ENCODE measurements around the gene MARK4. TPM values are rescaled to one million over a fixed set of nuclear protein-coding genes. Genes with fewer than 3 reads are reported as not detected.

Gene MARK4
- total RNA-seq, 4 donors from 2014 or later = 11.0 to 40.8 (median 13.2) TPM

DNA sequence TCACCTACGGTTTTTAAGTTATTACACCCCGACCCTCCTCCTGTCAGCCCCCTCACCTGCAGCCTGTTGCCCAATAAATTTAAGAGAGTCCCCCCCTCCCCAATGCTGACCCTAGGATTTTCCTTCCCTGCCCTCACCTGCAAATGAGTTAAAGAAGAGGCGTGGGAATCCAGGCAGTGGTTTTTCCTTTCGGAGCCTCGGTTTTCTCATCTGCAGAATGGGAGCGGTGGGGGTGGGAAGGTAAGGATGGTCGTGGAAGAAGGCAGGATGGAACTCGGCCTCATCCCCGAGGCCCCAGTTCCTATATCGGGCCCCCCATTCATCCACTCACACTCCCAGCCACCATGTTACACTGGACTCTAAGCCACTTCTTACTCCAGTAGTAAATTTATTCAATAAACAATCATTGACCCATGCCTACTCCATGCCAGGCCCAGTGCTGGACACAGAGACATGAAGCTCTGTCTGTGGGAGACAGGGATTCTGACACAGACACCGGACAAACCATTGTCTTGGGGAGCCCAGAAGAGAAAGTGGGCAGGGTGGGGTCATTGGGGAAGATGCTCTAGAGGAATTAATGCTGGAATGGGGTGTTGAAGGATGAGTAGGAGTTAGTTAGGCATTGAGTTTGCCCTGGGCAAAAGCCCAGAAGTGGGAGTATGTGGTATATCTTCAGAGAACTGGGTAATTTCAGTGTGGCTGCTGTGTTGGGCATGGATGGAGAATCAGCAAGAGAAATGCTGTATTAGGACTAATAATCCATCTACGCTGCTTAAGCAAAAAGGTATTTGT, 52.4 kb downstream of the MARK4 start:
- H3K36me3 ChIP-seq = no peaks in the 10 kb centered on the region
- intact Hi-C loops (cut with DNase I; ENCODE audit: low total_unique reads) = no loop called here
- no peaks in the 10 kb centered on the region for H3K9me3 ChIP-seq
- no peaks in the 10 kb centered on the region for H3K27me3 ChIP-seq
- DNase-seq = no peak
- no peaks in the 10 kb centered on the region for H3K4me1 ChIP-seq
- no peak overlapping the region for H3K27ac ChIP-seq
- in situ Hi-C loops (cut with MboI; ENCODE audit: low pct_ligation_motif_present in 1 of 4, low pct_unique_long_range_greater_than_20kb in 1 of 4, low sequenced_read_pairs in 3 of 4) = no loop called here
- no peak overlapping the region for H3K4me3 ChIP-seq
- no peak for TF ChIP-seq POLR2AphosphoS5 (IDR thresholded peaks at IDR 0.05)
- TF ChIP-seq POLR2A (IDR thresholded peaks at IDR 0.05) = no peak
- TF ChIP-seq EP300 (IDR thresholded peaks at IDR 0.05; ENCODE audit: low read depth) = no peak
- TF ChIP-seq, protein P1, sequence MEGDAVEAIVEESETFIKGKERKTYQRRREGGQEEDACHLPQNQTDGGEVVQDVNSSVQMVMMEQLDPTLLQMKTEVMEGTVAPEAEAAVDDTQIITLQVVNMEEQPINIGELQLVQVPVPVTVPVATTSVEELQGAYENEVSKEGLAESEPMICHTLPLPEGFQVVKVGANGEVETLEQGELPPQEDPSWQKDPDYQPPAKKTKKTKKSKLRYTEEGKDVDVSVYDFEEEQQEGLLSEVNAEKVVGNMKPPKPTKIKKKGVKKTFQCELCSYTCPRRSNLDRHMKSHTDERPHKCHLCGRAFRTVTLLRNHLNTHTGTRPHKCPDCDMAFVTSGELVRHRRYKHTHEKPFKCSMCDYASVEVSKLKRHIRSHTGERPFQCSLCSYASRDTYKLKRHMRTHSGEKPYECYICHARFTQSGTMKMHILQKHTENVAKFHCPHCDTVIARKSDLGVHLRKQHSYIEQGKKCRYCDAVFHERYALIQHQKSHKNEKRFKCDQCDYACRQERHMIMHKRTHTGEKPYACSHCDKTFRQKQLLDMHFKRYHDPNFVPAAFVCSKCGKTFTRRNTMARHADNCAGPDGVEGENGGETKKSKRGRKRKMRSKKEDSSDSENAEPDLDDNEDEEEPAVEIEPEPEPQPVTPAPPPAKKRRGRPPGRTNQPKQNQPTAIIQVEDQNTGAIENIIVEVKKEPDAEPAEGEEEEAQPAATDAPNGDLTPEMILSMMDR (IDR thresholded peaks at IDR 0.05) = no peak
- 90 to 93% methylated on average over 4 to 12 of the region's 12 CpGs for WGBS, 2 donors (ENCODE audit: low coverage in 1 of 2)

DNA sequence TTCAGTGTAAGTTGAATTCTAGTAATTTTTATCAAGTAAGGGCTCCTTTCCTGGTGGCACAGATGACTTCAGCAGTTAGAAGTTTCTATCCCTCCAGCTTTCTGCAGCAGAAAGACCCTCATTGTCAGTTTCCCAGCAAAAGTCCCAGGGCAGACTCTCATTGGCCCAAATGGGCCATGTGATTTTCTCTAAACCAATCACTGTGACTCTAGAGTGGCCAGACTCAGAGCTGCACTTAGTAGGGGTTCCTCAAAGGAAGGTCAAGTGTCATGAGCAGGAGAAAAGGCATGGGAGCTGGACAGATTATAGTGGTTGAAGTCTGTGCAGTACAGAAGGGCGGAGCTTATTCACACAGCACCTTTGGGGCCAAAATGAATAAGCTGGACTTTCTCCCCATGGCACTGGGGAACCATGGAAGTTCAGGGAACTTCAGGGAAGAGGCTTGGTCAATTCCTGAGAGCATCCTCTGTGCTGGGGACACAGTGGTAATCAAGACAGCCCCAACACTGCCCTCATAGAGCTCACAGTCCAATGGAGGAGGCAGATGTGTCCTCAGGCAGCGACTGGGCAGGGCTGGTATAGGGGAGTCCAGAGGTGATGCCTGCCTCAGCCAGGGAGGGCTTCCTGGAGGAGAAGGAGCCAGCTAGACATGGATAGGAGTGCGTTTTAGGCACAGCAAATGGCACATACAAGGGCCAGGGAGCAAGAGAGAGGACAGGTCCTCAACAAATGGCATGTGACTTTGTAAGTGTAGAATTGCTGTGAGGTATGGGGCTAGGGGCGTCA, 53.3 kb downstream of the MARK4 start:
- WGBS, 2 donors (ENCODE audit: low coverage in 1 of 2) = 43 to 55% methylated on average over 1 to 4 of the region's 4 CpGs

DNA sequence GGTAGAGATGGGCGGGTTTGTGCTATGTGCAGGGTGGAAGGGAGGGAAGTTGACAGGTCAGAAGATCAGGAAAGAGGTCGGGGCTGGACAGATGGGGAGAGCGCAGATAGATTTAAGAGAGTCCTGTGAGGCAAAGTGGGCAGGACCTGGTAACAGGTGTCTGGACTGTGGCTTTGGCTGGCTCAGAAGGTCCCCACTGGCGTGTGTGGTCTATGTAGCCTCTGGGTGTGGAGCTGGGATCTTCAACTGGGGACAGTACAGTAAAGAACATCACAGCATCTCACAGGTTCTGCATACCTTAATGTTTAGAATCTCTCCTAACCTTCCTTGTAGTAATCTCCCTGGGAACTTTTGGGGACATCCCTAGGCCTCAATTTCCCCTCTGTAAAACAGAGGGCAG, 53.9 kb downstream of the MARK4 start:
- no peak for DNase-seq
- Histone ChIP-seq H3K36me3 (no peaks in the 10 kb centered on the region), H3K27me3 (no peaks in the 10 kb centered on the region), H3K9me3 (no peaks in the 10 kb centered on the region), H3K27ac (no peak overlapping the region), H3K4me3 (no peak overlapping the region), H3K4me1 (no peaks in the 10 kb centered on the region)
- TF ChIP-seq, protein P1 (IDR thresholded peaks at IDR 0.05) = no peak
- no peak for TF ChIP-seq POLR2AphosphoS5 (IDR thresholded peaks at IDR 0.05)
- TF ChIP-seq POLR2A (IDR thresholded peaks at IDR 0.05) = no peak
- TF ChIP-seq EP300 (IDR thresholded peaks at IDR 0.05; ENCODE audit: low read depth) = no peak
- in situ Hi-C loops (cut with MboI; ENCODE audit: low pct_ligation_motif_present in 1 of 4, low pct_unique_long_range_greater_than_20kb in 1 of 4, low sequenced_read_pairs in 3 of 4) (no loop called here), intact Hi-C loops (cut with DNase I; ENCODE audit: low total_unique reads) (no loop called here)
- WGBS, 2 donors (ENCODE audit: low coverage in 1 of 2) = 58 to 83% methylated on average over 1 to 4 of the region's 4 CpGs

More for the DNA sequence above, 53.3 kb downstream of the MARK4 start:
- TF ChIP-seq POLR2A (IDR thresholded peaks at IDR 0.05) (no peak), POLR2AphosphoS5 (IDR thresholded peaks at IDR 0.05) (no peak), EP300 (IDR thresholded peaks at IDR 0.05; ENCODE audit: low read depth) (no peak)
- TF ChIP-seq, protein P1 (IDR thresholded peaks at IDR 0.05) = no peak
- Histone ChIP-seq H3K4me1 (no peaks in the 10 kb centered on the region), H3K9me3 (no peaks in the 10 kb centered on the region), H3K4me3 (no peak overlapping the region), H3K36me3 (no peaks in the 10 kb centered on the region), H3K27ac (no peak overlapping the region), H3K27me3 (no peaks in the 10 kb centered on the region)
- no peak for DNase-seq
- in situ Hi-C loops (cut with MboI; ENCODE audit: low pct_ligation_motif_present in 1 of 4, low pct_unique_long_range_greater_than_20kb in 1 of 4, low sequenced_read_pairs in 3 of 4) (no loop called here), intact Hi-C loops (cut with DNase I; ENCODE audit: low total_unique reads) (no loop called here)

DNA sequence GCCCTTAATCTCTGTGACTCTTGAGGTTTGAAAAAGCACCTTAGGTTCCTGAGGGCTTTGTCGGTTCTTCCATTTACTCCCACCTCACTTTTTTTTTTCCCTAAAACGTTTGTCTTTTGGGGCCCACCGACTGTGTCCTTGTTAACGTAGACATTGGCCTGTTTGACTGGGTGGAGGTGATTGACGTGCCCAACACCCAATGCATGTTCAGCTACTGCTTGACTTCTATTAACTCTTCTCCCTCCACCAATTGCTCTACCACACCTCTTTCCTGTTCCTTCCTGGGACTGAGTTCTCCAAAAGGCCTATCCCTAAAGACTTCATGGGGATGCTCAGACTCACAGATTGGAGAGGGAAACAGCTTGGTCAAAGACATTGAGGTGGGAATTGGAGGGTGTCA, 54.4 kb downstream of the MARK4 start:
- DNase-seq = no peak
- TF ChIP-seq POLR2AphosphoS5 (IDR thresholded peaks at IDR 0.05) = no peak
- no peak for TF ChIP-seq POLR2A (IDR thresholded peaks at IDR 0.05)
- TF ChIP-seq, protein P1 (IDR thresholded peaks at IDR 0.05) = no peak
- TF ChIP-seq EP300 (IDR thresholded peaks at IDR 0.05; ENCODE audit: low read depth) = no peak
- 23 to 29% methylated on average over 5 of the region's 5 CpGs for WGBS, 2 donors (ENCODE audit: low coverage in 1 of 2)
- H3K4me3 ChIP-seq = no peak overlapping the region
- intact Hi-C loops (cut with DNase I; ENCODE audit: low total_unique reads) = no loop called here
- H3K27me3 ChIP-seq = no peaks in the 10 kb centered on the region
- in situ Hi-C loops (cut with MboI; ENCODE audit: low pct_ligation_motif_present in 1 of 4, low pct_unique_long_range_greater_than_20kb in 1 of 4, low sequenced_read_pairs in 3 of 4) = no loop called here
- no peaks in the 10 kb centered on the region for H3K9me3 ChIP-seq
- no peaks in the 10 kb centered on the region for H3K36me3 ChIP-seq
- H3K4me1 ChIP-seq = no peaks in the 10 kb centered on the region
- no peak overlapping the region for H3K27ac ChIP-seq

Measured in transverse colon (tissue), 4 donors.